Stomach (tissue), 19 donors: Measurements from ENCODE around the gene GLTP. TPM values are rescaled to one million over a fixed set of nuclear protein-coding genes. Genes with fewer than 3 reads are reported as not detected.
"Not testable (repeated sequence)": the region's sequence is repeated elsewhere in the genome, so short reads cannot be mapped to it uniquely, and the experiment has no call there.

Experiments used
- DNase-seq, 2 donors: peaks; one replicate each; pipeline versions ENCODE4 v3.0.0 to v3.0.0-alpha.2; 2013 to 2019
- H3K27ac ChIP-seq, 5 donors: fragments of 200-600 bp in 4 of 5; sonication (generic) in 4 of 5; one replicate each; pipeline ENCODE4 v1.5.1; 2013 to 2019; ENCODE audit warnings: mild to moderate bottlenecking in 1 of 5, moderate library complexity in 1 of 5
- H3K27me3 ChIP-seq, 3 donors: fragments of 200-600 bp; sonication (generic); one replicate each; pipeline ENCODE4 v1.5.1; 2017 to 2019; ENCODE audit warnings: mixed run types in 1 of 3
- H3K36me3 ChIP-seq, 4 donors: fragments of 200-600 bp; sonication (generic); 1 replicate in 3 of 4; 2 replicates in 1 of 4; pipeline ENCODE4 v1.5.1; 2016 to 2019
- H3K4me1 ChIP-seq, 4 donors: fragments of 200-600 bp; sonication (generic); one replicate each; pipeline ENCODE4 v1.5.1; 2016 to 2019
- H3K4me3 ChIP-seq, 4 donors: fragments of 200-600 bp; sonication (generic) in 3 of 4; one replicate each; pipeline ENCODE4 v1.5.1; 2016 to 2019; ENCODE audit warnings: mild to moderate bottlenecking in 1 of 4
- H3K9me3 ChIP-seq, 4 donors: fragments of 200-600 bp; sonication (generic); one replicate each; pipeline ENCODE4 v1.5.1; 2016 to 2019
- CTCF ChIP-seq, 7 experiments: fragments of 450-650 bp in 4 of 7; fragments of 200-600 bp in 3 of 7; sonication (generic) in 3 of 7; IDR thresholded peaks; one replicate each; pipeline ENCODE4 v1.5.1; 2016 to 2019; ENCODE audit warnings: antibody characterized with exemption in 7 of 7, control low read depth in 2 of 7, mild to moderate bottlenecking in 1 of 7
- EP300 ChIP-seq: sonication (generic); formaldehyde crosslinking; IDR thresholded peaks from one replicate; pipeline ENCODE4 v1.6.1; 2017; ENCODE audit warnings: antibody characterized with exemption
- POLR2A ChIP-seq, 4 donors: fragments of 450-650 bp; IDR thresholded peaks; one replicate each; pipeline ENCODE4 v1.6.1; 2016; ENCODE audit warnings: antibody characterized with exemption in 4 of 4, control low read depth in 2 of 4, mild to moderate bottlenecking in 1 of 4, moderate library complexity in 1 of 4
- POLR2AphosphoS5 ChIP-seq, 3 donors: sonication (generic); formaldehyde crosslinking; IDR thresholded peaks; one replicate each; pipeline ENCODE4 v1.6.1; 2016; ENCODE audit warnings: antibody characterized with exemption in 3 of 3
- WGBS, 5 donors: extraction: QIAGEN DNeasy Blood & Tissue Kit in 3 of 5; methylation state at CpG; one replicate each; pipeline versions ENCODE4 v1.1.5 to v1.1.7; 2013 to 2018; 5-methylcytosine and 5-hydroxymethylcytosine counted together
- intact Hi-C: fragments of 100-400 bp; cut with DNase I; formaldehyde crosslinking; loops from one replicate; pipeline ENCODE4 v1.15.1; 2023; ENCODE audit warnings: low total_unique reads
- long read RNA-seq, 10 donors: transcript quantifications; one replicate each; lab custom pipeline, GENCODE V29; 2026
- polyA plus RNA-seq, 3 donors: library from polyadenylated mRNA; stranded (reverse); fragments of 200-250 nt; gene quantifications; one replicate each; pipeline ENCODE4 v1.2.3, GENCODE V29; 2013
- total RNA-seq, 5 donors: library from RNA; depleted of rRNA; stranded (reverse); fragments of >200 nt; gene quantifications; one replicate each; pipeline versions ENCODE4 v1.1.0 to v1.2.3, GENCODE V29; 2014 to 2016
- donor health status: healthy with polysubstance abuse.
- donor health status: Bipolar disorder and iron deficiency.
- donor health status: healthy.

The GLTP gene, protein sequence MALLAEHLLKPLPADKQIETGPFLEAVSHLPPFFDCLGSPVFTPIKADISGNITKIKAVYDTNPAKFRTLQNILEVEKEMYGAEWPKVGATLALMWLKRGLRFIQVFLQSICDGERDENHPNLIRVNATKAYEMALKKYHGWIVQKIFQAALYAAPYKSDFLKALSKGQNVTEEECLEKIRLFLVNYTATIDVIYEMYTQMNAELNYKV
- total RNA-seq (10 to 100 TPM; 26.4 to 93.6 (median 60.7) TPM), polyA plus RNA-seq (10 to 100 TPM; 28.0 to 80.7 (median 39.6) TPM)
- long read RNA-seq, donor 1, partial matches to known transcripts: 0 of 4 reads
- long read RNA-seq, donor 1, other reads (novel, unspliced or antisense): 0 of 4 reads
- long read RNA-seq, donor 2, transcript GLTP-201 (5 exons, 2,356 nt): major isoform, 9 of 9 reads
- long read RNA-seq, donor 2, partial matches to known transcripts: 0 of 9 reads
- long read RNA-seq, donor 2, other reads (novel, unspliced or antisense): 0 of 9 reads
- long read RNA-seq, donor 3, transcript GLTP-201 (5 exons, 2,356 nt): major isoform, 6 of 6 reads
- long read RNA-seq, donor 3, partial matches to known transcripts: 0 of 6 reads
- long read RNA-seq, donor 3, other reads (novel, unspliced or antisense): 0 of 6 reads
- long read RNA-seq, donor 4, partial matches to known transcripts: 0 of 2 reads
- long read RNA-seq, donor 4, other reads (novel, unspliced or antisense): 0 of 2 reads
- long read RNA-seq, donor 5, transcript GLTP-201 (5 exons, 2,356 nt): major isoform, 10 of 10 reads
- long read RNA-seq, donor 5, partial matches to known transcripts: 0 of 10 reads
- long read RNA-seq, donor 5, other reads (novel, unspliced or antisense): 0 of 10 reads
- long read RNA-seq, donor 6, transcript GLTP-201 (5 exons, 2,356 nt): major isoform, 15 of 15 reads
- long read RNA-seq, donor 6, partial matches to known transcripts: 0 of 15 reads
- long read RNA-seq, donor 6, other reads (novel, unspliced or antisense): 0 of 15 reads
- long read RNA-seq, donor 7, transcript GLTP-201 (5 exons, 2,356 nt): major isoform, 12 of 12 reads
- long read RNA-seq, donor 7, partial matches to known transcripts: 0 of 12 reads
- long read RNA-seq, donor 7, other reads (novel, unspliced or antisense): 0 of 12 reads
- long read RNA-seq, donor 8, partial matches to known transcripts: 0 of 4 reads
- long read RNA-seq, donor 8, other reads (novel, unspliced or antisense): 0 of 4 reads
- long read RNA-seq, donor 9, transcript GLTP-201 (5 exons, 2,356 nt): major isoform, 7 of 7 reads
- long read RNA-seq, donor 9, partial matches to known transcripts: 0 of 7 reads
- long read RNA-seq, donor 9, other reads (novel, unspliced or antisense): 0 of 7 reads
- long read RNA-seq, donor 10, partial matches to known transcripts: 0 of 1 reads
- long read RNA-seq, donor 10, other reads (novel, unspliced or antisense): 0 of 1 reads

DNA sequence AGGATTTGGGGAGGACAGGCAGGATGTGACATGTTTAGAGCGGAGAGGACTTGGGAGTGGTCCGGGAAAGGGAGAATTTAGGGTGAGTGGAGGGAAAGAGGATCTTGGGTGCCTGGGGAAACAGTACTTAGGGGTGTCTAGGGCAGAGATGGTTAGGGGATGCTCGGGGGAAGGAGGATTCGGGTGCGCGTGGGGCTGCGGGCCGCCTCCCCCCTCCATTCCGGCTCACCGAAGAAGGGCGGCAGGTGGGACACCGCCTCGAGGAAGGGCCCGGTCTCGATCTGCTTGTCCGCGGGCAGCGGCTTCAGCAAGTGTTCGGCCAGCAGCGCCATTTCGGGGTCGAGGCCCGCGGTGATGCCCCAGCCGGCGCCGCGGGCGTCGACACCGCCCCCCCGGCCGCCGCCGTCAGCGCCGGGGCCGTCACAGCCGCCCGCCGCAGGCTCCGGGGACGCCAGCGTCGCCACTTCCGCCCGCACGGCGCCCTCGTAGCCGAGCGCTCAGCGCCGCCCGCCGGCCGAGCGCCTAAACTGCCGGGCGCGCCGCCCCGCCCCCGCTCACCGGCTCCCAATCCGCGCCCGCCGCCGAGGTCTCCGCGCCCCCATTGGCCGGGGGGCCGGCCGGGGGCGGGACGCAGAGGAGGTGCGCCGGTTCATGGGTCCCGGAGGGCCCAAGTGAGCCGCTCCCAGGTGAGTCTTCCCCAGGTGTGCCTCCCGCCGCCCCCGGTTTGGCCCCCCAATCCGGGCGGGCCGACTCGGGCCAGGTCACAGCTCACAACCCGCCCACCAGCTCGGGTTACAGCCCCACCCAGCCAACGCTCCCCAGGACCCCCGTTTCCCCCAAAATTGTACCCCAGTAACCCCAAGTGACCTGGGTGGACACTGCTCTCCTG, at the start of gene GLTP:
GLTP (minus strand) TSS at position 499 of the 889 bp plus-strand sequence; CDS start at position 332, 167 bp downstream.
- peak within 1 kb of the TSS; percentile 69 to 89 (median 84) for H3K27ac ChIP-seq
- H3K4me1 ChIP-seq: peaks cover 30 to 47% (median 42%) of the 10 kb centered on the region in 4 donors
- peak within 1 kb of the TSS; percentile 66 to 80 (median 77) for H3K4me3 ChIP-seq
- no peak for TF ChIP-seq EP300
- peak in 3 of 7 experiments; percentile 33 to 89 (median 48) for TF ChIP-seq CTCF (IDR thresholded peaks at IDR 0.05)
- TF ChIP-seq POLR2A (IDR thresholded peaks at IDR 0.05): no peak
- TF ChIP-seq POLR2AphosphoS5 (IDR thresholded peaks at IDR 0.05): peak in 1 of 3 donors; percentile 15
- H3K27me3 ChIP-seq: no peaks in the 10 kb centered on the region
- DNase-seq: peak; percentile 91 to 96
- WGBS, 5 donors: 0 to 1% (median 1%) methylated on average over 30 to 91 of the region's 92 CpGs
- H3K9me3 ChIP-seq: no peaks in the 10 kb centered on the region
- H3K36me3 ChIP-seq: no peaks in the 10 kb centered on the region
- intact Hi-C loops: loop anchor here (10.0 kb wide), 1 partner anchor 75 kb away; no protein-coding TSS in a partner anchor

- H3K9me3 ChIP-seq, H3K4me3 ChIP-seq, DNase-seq, H3K27ac ChIP-seq, intact Hi-C loops, H3K27me3 ChIP-seq: not testable (repeated sequence)
- Histone ChIP-seq H3K36me3 (peaks cover 21 to 89% (median 72%) of the 10 kb centered on the region in 4 donors), H3K4me1 (peaks cover 0 to 24% (median 14%) of the 10 kb centered on the region in 4 donors)
- WGBS, 5 donors: 86 to 92% (median 91%) methylated on average over 14 of the region's 14 CpGs
Observed at GRCh38 chr12:109929326-109929725, 49.0 kb upstream of the GLTP start.

- Histone ChIP-seq H3K4me1 (peaks cover 0 to 15% (median 10%) of the 10 kb centered on the region in 4 donors), H3K4me3 (no peak overlapping the region), H3K27me3 (no peaks in the 10 kb centered on the region), H3K9me3 (no peaks in the 10 kb centered on the region), H3K27ac (no peak overlapping the region), H3K36me3 (peaks cover 14 to 82% (median 61%) of the 10 kb centered on the region in 4 donors)
- WGBS, 5 donors: 85 to 92% (median 92%) methylated on average over 11 to 12 of the region's 12 CpGs
- DNase-seq: no peak
- intact Hi-C loops: no loop called here
- TF ChIP-seq POLR2AphosphoS5 (IDR thresholded peaks at IDR 0.05) (no peak), EP300 (no peak), CTCF (IDR thresholded peaks at IDR 0.05) (no peak), POLR2A (IDR thresholded peaks at IDR 0.05) (no peak)
Observed at GRCh38 chr12:109928058-109928656, 47.8 kb upstream of the GLTP start.
